H9 (cell line): ENCODE measurements around the gene FANCF. TPM values are rescaled to one million over a fixed set of nuclear protein-coding genes. Genes with fewer than 3 reads are reported as not detected.

Experiments used
- DNase-seq: peaks from one replicate; pipeline ENCODE4 v3.0.0-alpha.2; 2017
- H2AFZ ChIP-seq: one replicate; pipeline ENCODE4 v1.6.1; 2013; ENCODE audit warnings: mild to moderate bottlenecking, low read length, control low read depth, moderate library complexity
- H2AK5ac ChIP-seq: 2 replicates; pipeline ENCODE4 v1.6.1; 2013; ENCODE audit warnings: low read length, control low read depth, mixed read lengths; ENCODE audit not compliant: insufficient read length
- H2BK120ac ChIP-seq: one replicate; pipeline ENCODE4 v1.6.1; 2013; ENCODE audit warnings: low read depth, mild to moderate bottlenecking, low read length, control low read depth, inconsistent platforms; ENCODE audit not compliant: poor library complexity, severe bottlenecking
- H2BK12ac ChIP-seq: 2 replicates; pipeline ENCODE4 v1.6.1; 2013; ENCODE audit warnings: low read length, control low read depth, mixed read lengths, low read depth; ENCODE audit not compliant: insufficient read length
- H2BK15ac ChIP-seq: 2 replicates; pipeline ENCODE4 v1.6.1; 2013; ENCODE audit warnings: low read depth, low read length, control low read depth
- H2BK20ac ChIP-seq: one replicate; pipeline ENCODE4 v1.6.1; 2013; ENCODE audit warnings: low read depth, mild to moderate bottlenecking, low read length, control low read depth, inconsistent platforms; ENCODE audit not compliant: poor library complexity, severe bottlenecking
- H2BK5ac ChIP-seq: 2 replicates; pipeline ENCODE4 v1.6.1; 2013; ENCODE audit warnings: low read length, control low read depth, mixed read lengths; ENCODE audit not compliant: insufficient read length
- H3K14ac ChIP-seq: 2 replicates; pipeline ENCODE4 v1.6.1; 2013; ENCODE audit warnings: low read length, control low read depth; ENCODE audit not compliant: insufficient read depth
- H3K18ac ChIP-seq: 2 replicates; pipeline ENCODE4 v1.6.1; 2013; ENCODE audit warnings: low read depth, mild to moderate bottlenecking, mixed read lengths, low read length, control low read depth; ENCODE audit not compliant: insufficient read length
- H3K23ac ChIP-seq: 2 replicates; pipeline ENCODE4 v1.6.1; 2013; ENCODE audit warnings: low read length, control low read depth, mixed read lengths, low read depth; ENCODE audit not compliant: insufficient read length
- H3K23me2 ChIP-seq: 2 replicates; pipeline ENCODE4 v1.6.1; 2013; ENCODE audit warnings: low read depth, mild to moderate bottlenecking, mixed read lengths, low read length, control low read depth; ENCODE audit not compliant: insufficient read length, poor library complexity, severe bottlenecking
- H3K27ac ChIP-seq: 2 replicates; pipeline ENCODE4 v1.5.1; 2013; ENCODE audit warnings: low read length, control low read depth, mixed read lengths, low read depth; ENCODE audit not compliant: insufficient read length
- H3K27me3 ChIP-seq: 2 replicates; pipeline ENCODE4 v1.6.1; 2013; ENCODE audit warnings: low read length, control low read depth, inconsistent platforms; ENCODE audit not compliant: insufficient read depth
- H3K4ac ChIP-seq: 2 replicates; pipeline ENCODE4 v1.6.1; 2013; ENCODE audit warnings: low read depth, mild to moderate bottlenecking, control low read depth, inconsistent platforms, low read length, moderate library complexity
- H3K4me1 ChIP-seq: 2 replicates; pipeline ENCODE4 v1.6.1; 2013; ENCODE audit warnings: low read length, control low read depth, inconsistent platforms; ENCODE audit not compliant: insufficient read depth
- H3K4me2 ChIP-seq: 2 replicates; pipeline ENCODE4 v1.6.1; 2013; ENCODE audit warnings: low read length, control low read depth, mixed read lengths; ENCODE audit not compliant: insufficient read length, insufficient read depth
- H3K56ac ChIP-seq: 2 replicates; pipeline ENCODE4 v1.6.1; 2013; ENCODE audit warnings: low read depth, mild to moderate bottlenecking, mixed read lengths, low read length, control low read depth; ENCODE audit not compliant: insufficient read length
- H3K79me1 ChIP-seq: 2 replicates; pipeline ENCODE4 v1.6.1; 2013; ENCODE audit warnings: low read depth, mild to moderate bottlenecking, moderate library complexity, low read length, control low read depth, inconsistent platforms; ENCODE audit not compliant: insufficient read depth, poor library complexity, severe bottlenecking
- H3K79me2 ChIP-seq: 2 replicates; pipeline ENCODE4 v1.6.1; 2013; ENCODE audit warnings: low read length, control low read depth, inconsistent platforms; ENCODE audit not compliant: insufficient read depth
- H3K9ac ChIP-seq: 2 replicates; pipeline ENCODE4 v1.6.1; 2013; ENCODE audit warnings: low read length, control low read depth, mixed read lengths; ENCODE audit not compliant: insufficient read length; ENCODE audit errors: extremely low read depth
- H3K9me3 ChIP-seq: one replicate; pipeline ENCODE4 v1.6.1; 2013; ENCODE audit warnings: low read depth, low read length, inconsistent platforms; ENCODE audit not compliant: control insufficient read depth
- H3T11ph ChIP-seq: one replicate; pipeline ENCODE4 v1.6.1; 2013; ENCODE audit warnings: mild to moderate bottlenecking, low read length, control low read depth, inconsistent platforms
- H4K20me1 ChIP-seq: one replicate; pipeline ENCODE4 v1.6.1; 2013; ENCODE audit not compliant: control insufficient read depth, insufficient read length, insufficient read depth
- H4K5ac ChIP-seq: 2 replicates; pipeline ENCODE4 v1.6.1; 2013; ENCODE audit warnings: low read depth, mild to moderate bottlenecking, mixed read lengths, low read length, control low read depth; ENCODE audit not compliant: insufficient read length
- H4K8ac ChIP-seq: replicated peaks from 2 replicates; pipeline ENCODE4 v1.6.1; 2013; ENCODE audit warnings: low read length, control low read depth, mixed read lengths, low read depth; ENCODE audit not compliant: insufficient read length
- H4K91ac ChIP-seq: 2 replicates; pipeline ENCODE4 v1.6.1; 2013; ENCODE audit warnings: low read depth, mild to moderate bottlenecking, moderate library complexity, mixed read lengths, low read length, control low read depth; ENCODE audit not compliant: insufficient read length
- H3K27ac Mint-ChIP-seq, 3 experiments: 2 replicates in 2 of 3; 3 replicates in 1 of 3; pipeline ENCODE4 v1.8.0; 2020 to 2021; ENCODE audit warnings: mixed read lengths in 3 of 3, mild to moderate bottlenecking in 1 of 3, moderate library complexity in 1 of 3
- H3K27me3 Mint-ChIP-seq: 2 replicates; pipeline ENCODE4 v1.8.0; 2021; ENCODE audit warnings: low read depth, mild to moderate bottlenecking, moderate library complexity, mixed read lengths
- H3K36me3 Mint-ChIP-seq, 3 experiments: 2 replicates in 2 of 3; 3 replicates in 1 of 3; pipeline ENCODE4 v1.8.0; 2020 to 2021; ENCODE audit warnings: low read depth in 3 of 3, mixed read lengths in 3 of 3; ENCODE audit not compliant: insufficient read depth in 1 of 3
- H3K4me1 Mint-ChIP-seq, 2 experiments: 2 replicates each; pipeline ENCODE4 v1.8.0; 2020; ENCODE audit warnings: mixed read lengths in 2 of 2
- H3K4me3 Mint-ChIP-seq, 2 experiments: 2 replicates in 1 of 2; 3 replicates in 1 of 2; pipeline ENCODE4 v1.8.0; 2020 to 2021; ENCODE audit warnings: mild to moderate bottlenecking in 2 of 2, mixed read lengths in 2 of 2, moderate library complexity in 1 of 2
- H3K9me3 Mint-ChIP-seq, 2 experiments: 2 replicates in 1 of 2; 3 replicates in 1 of 2; pipeline ENCODE4 v1.8.0; 2020; ENCODE audit warnings: mild to moderate bottlenecking in 2 of 2, mixed read lengths in 2 of 2, moderate library complexity in 1 of 2
- WGBS: extraction: QIAGEN DNeasy Blood & Tissue Kit; methylation state at CpG from one replicate; pipeline ENCODE4 v1.1.7; 2013; ENCODE audit warnings: missing lambda C conversion rate, low lambda C conversion rate, mixed read lengths; ENCODE audit not compliant: insufficient read length; ENCODE audit errors: extremely low coverage; 5-methylcytosine and 5-hydroxymethylcytosine counted together
- total RNA-seq: library from RNA; stranded (reverse); gene quantifications from 2 replicates; pipeline ENCODE4 v1.2.1, GENCODE V29; 2021
- TF ChIP-seq, protein P1 (sequence below): fragments of 200-600 bp; sonication (generic); conservative IDR thresholded peaks from 3 replicates; pipeline ENCODE4 v1.8.0; 2021; ENCODE audit warnings: antibody characterized with exemption, mild to moderate bottlenecking

FANCF gene
- total RNA-seq, 1 experiment from 2014 or later: 15.3 TPM

DNA sequence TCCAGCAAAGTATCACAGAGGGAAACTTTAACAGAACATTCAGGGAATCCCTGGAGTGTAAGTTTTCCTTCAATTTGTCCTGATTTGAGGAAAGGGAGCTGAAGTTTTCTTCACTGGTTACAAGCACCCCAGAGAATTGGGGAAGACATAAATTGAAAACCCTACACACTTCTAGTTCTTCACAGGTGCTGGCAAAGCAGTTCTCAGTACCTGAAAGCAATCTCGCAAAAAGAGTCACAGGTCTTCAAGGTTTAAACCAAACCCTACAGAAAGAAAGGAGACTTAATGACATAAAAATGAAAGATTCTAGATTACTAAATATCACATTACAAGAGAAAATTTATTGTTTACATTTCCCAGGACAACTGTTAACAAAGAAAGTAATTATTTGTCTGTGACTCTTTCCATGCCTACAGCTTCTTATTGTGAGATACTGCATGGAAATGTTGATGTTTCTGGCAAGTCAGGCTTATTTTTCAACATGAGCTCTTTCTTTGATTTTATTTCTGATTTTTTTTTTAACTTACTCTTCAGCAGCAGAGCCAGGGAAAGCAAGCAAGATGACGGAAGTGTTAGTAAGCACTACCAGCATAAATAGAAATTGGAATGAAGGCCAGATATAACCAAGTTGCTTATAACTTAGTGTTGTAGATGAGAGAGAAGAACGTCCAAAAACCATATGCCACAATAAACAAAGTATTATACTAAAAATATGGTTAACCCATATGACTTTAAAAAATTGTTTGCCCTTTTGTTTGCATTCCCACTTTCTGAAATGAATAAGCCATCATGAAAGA lies 44.1 kb downstream of the FANCF start:
- Histone ChIP-seq H4K5ac (no peak overlapping the region), H3K23ac (no peak overlapping the region), H3K18ac (no peak overlapping the region), H4K8ac (no peak overlapping the region), H2BK15ac (no peak overlapping the region), H3K23me2 (no peaks in the 10 kb centered on the region), H3K27me3 (no peaks in the 10 kb centered on the region), H3K9me3 (no peaks in the 10 kb centered on the region), H2BK12ac (no peak overlapping the region), H2BK120ac (no peak overlapping the region), H3K4ac (no peak overlapping the region), H3K4me2 (no peak overlapping the region), H2BK20ac (no peak overlapping the region), H3T11ph (no peak overlapping the region), H3K27ac (no peak overlapping the region), H3K56ac (no peak overlapping the region), H3K9ac (no peak overlapping the region), H3K79me1 (no peaks in the 10 kb centered on the region), H3K14ac (no peak overlapping the region), H2BK5ac (no peak overlapping the region), H3K4me1 (no peaks in the 10 kb centered on the region), H2AFZ (peak overlapping the region; percentile 29), H2AK5ac (no peak overlapping the region), H4K91ac (no peak overlapping the region), H3K79me2 (no peaks in the 10 kb centered on the region), H4K20me1 (no peaks in the 10 kb centered on the region)
- Mint-ChIP-seq H3K4me3 (no peak overlapping the region), H3K36me3 (no peaks in the 10 kb centered on the region), H3K27me3 (no peaks in the 10 kb centered on the region), H3K9me3 (no peaks in the 10 kb centered on the region), H3K4me1 (no peaks in the 10 kb centered on the region), H3K27ac (no peak overlapping the region)
- TF ChIP-seq, protein P1, sequence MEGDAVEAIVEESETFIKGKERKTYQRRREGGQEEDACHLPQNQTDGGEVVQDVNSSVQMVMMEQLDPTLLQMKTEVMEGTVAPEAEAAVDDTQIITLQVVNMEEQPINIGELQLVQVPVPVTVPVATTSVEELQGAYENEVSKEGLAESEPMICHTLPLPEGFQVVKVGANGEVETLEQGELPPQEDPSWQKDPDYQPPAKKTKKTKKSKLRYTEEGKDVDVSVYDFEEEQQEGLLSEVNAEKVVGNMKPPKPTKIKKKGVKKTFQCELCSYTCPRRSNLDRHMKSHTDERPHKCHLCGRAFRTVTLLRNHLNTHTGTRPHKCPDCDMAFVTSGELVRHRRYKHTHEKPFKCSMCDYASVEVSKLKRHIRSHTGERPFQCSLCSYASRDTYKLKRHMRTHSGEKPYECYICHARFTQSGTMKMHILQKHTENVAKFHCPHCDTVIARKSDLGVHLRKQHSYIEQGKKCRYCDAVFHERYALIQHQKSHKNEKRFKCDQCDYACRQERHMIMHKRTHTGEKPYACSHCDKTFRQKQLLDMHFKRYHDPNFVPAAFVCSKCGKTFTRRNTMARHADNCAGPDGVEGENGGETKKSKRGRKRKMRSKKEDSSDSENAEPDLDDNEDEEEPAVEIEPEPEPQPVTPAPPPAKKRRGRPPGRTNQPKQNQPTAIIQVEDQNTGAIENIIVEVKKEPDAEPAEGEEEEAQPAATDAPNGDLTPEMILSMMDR: no peak
- no CpG with 5 or more reads among the region's 3 CpGs for WGBS
- DNase-seq: no peak
